Inflammatory macrophage treated with lipopolysaccharide for 1 hour (primary cell): ENCODE measurements around the gene S100A7A.

Experiments
- DNase-seq, 2 donors: peaks; one replicate each; pipeline ENCODE4 v3.0.0-alpha.2; 2020 to 2022

Gene S100A7A

DNA sequence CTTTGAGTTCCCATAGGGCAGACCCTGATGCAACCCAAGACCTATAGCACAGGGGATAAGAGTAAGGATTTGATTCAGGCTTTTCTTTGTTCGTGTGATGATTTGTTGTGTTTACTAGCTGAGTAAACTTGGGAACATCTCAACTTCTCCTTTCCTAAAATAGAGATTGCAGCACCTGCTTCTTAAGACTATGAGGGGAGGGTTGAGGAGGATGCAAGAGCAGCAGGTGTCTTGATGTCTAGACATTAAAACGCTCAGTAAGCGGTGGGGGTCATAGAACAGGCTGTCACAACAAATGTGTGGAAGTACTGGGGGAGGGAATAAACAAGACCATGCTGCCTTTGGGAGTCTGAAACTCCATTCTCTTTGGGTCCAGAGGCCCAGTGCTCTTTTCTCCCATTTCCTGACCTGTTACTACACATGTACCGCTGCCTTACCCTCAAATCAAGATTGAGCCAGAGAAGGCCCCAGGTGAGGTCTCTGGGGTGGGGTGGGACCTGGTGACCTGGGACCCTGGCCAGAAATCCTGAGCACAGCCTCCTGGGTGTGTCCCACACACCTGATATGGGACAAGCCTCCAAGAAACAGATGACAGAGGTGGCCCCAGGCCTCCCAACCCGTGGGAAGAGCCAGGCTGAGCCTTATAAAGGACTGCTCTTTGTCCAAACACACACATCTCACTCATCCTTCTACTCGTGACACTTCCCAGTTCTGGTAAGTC is at the start of gene S100A7A:
Gene S100A7A (plus strand): TSS at position 671 of the 721 bp plus-strand sequence. CDS start 1,563 bp downstream, outside the sequence.
- no peak for DNase-seq

DNA sequence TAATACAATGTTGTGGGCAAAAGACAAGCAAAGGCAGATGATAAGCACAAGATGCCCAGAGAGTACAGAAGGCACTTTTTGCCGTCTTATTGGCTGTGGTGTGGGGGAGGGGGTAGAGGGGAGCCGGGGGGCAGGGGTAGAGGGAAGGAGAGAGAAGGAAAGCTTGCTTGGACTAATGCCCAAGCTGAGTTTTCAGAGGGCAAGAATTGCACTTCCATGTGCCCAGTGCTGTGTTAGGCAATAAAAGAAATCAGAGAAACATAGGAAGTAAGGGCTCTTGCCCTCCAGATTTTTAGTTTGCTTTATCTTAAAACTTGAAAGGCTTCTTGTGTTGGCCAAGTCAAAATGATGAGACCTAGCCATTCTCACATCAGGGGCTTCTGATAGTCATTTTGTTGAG is 49.2 kb upstream of the S100A7A start:
- no peak for DNase-seq

GRCh38 chr1:153368495-153368894 is 47.8 kb upstream of the S100A7A start:
- no peak for DNase-seq

DNA sequence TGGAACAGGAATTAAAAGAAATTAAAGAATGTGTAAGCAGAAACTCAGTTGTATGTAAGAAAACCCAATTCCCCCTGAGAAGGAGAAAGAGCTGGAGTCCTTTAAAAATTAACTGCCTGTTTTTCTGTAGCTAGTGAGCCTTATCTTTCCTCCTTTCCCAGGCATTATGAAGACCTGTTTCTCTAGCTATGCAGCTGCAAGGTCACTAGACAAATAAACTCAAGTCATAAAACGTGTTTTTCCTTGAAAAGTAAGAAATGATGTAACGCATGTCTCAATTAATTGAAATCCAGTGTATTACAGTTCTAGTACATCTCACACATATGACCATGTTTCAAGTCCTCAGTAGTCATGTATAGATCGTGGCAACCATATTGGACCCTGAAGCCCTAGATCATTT is 46.2 kb upstream of the S100A7A start:
- DNase-seq: no peak

DNA sequence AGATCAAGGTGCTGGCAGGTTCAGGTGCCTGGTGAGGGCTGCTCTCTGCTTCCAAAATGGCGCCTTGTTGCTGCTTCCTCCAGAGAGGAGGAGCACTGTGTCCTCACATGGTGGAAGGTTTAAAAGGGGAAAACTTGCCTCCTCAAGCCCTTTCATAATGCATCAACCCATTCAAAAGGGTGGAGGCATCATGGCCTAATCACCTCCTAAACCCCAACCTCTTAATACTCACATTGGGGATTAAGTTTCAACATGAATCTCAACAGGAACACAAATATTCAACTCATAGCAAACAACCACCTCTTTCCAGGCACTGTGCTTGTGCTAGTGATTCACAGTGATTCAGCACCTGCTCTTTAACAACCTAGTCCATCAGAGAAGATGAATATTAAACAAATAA is 45.1 kb upstream of the S100A7A start:
- DNase-seq: no peak

GRCh38 chr1:153372571-153372970 is 43.7 kb upstream of the S100A7A start:
- DNase-seq: no peak

- DNase-seq: peak in 1 of 2 donors; percentile 44
These were observed 42.2 kb upstream of the S100A7A start for GRCh38 chr1:153374071-153374470.

GRCh38 chr1:153375511-153375910 is 40.8 kb upstream of the S100A7A start, which contains the start of gene S100A12:
Gene S100A12, minus strand, starts transcription at chr1:153375621. Its CDS starts 1,029 bp downstream, at chr1:153374592.
- DNase-seq: peak; percentile 88 to 90

- DNase-seq: no peak
These were observed 36.7 kb upstream of the S100A7A start for GRCh38 chr1:153379591-153379990.

- DNase-seq: no peak
These were observed 35.6 kb upstream of the S100A7A start for GRCh38 chr1:153380711-153381110.

DNA sequence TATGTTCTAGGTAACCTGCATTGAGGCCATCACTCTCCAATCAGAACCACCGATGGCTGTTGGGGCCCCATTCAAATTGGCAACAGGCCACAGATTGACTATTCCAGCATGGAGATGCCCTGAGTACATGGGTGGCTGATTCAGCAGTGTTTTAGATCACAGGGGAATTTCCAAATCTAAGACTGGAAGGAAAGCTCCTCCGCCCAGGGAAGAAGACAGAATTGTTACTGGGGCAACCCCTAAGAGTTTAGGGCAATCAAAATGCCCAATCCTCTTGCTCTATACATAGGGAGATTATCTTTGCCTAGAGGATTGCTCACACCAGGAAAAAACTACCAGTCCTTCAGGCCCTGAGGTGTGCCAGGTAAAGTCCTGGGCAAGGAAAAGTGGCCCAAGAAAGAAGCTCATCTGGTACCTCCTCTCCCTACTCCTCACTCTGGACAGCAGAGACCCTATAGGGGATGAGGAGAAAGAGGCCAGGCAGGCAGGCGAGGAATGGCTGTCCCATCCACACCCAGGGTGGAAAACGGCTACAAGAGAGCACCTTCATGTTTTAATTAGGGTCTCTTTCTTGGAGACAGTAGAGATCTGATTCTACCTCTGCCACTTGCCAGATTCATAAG is 31.3 kb upstream of the S100A7A start:
- DNase-seq: peak; percentile 73 to 74

DNA sequence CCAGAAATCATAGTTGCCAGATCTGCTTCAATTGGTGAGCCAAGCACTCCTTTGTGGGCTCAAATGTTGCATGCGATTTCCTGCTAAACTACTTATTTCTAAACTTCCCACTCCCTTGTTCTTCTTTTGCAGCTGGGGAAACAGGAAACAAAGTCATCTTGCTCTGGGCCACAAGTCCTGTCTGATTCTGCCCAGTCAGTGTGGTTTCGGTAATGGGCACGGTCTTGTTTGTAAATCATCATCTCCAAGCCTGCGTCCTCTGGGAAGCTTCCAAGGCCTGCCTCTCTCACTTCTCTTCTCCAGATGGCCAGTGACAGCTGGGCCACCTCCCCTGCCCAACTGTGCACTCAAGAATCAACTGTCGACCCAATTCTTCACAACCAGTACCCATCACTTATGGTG is 29.8 kb upstream of the S100A7A start:
- DNase-seq: peak; percentile 79 to 81

DNA sequence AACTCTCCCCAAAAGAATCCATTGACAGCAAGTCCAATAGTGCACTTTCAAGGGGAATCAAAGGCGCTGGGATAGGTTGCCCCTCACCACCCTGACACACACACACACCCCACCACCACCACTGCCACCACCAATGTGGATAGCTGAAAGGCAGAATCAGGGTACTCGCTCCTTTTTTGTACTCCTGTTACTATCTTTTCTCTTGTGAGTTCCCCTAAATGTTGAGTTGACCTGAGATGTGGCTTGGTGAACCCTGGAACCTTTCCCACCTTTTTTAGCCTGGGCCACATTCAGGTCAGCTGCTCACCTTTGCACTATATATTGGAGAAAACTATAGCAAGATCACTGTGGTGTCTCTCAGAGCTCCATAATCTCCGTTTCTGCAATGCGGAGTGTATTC is 29.3 kb upstream of the S100A7A start:
- no peak for DNase-seq

- DNase-seq: no peak
These were observed 28.5 kb upstream of the S100A7A start for GRCh38 chr1:153387785-153388184.

GRCh38 chr1:153389401-153389800 is 26.9 kb upstream of the S100A7A start:
- peak in 1 of 2 donors; percentile 28 for DNase-seq

- DNase-seq: peak in 1 of 2 donors; percentile 39
These were observed 26.1 kb upstream of the S100A7A start for GRCh38 chr1:153389973-153390879.

DNA sequence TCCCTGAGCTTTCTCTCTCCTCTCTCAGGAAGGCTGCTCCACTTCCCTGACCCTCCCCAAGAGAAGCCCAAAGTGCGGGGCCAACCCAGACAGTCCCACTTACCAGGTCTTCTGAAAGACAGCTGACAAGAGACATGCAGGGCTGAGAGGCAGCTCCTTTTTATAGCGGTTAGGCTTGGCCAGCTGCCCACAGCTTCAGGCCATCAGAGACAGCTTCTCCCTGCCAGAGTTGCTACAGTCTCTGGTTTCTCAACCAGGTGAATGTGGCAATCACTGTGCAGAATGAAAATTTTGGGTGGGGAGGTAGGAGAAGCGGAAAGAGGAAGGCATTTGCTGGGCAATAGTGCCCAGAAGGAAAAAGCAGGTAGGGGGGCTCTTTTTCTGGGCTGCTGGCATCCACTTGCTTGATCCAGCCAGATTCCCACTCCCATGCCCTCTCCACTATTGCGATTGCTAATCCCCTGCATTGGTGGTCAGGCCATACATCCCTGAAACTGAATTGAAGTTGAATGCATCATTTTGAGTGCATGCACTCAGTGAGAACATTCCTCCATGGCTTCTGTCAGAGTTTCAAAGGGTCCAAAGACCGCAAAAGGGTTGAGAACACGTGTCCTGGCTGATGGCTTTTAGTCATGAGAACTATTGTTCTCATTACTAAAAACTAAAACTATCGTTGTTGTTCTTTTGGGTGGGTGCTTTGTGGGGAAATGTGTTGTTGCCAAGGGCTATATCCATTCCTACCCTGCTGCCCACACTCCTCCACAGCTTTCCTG is 25.2 kb upstream of the S100A7A start, which contains the start of gene S100A8:
Gene S100A8 (minus strand): TSS at position 136 of the 773 bp plus-strand sequence. CDS start 538 bp downstream, outside the sequence.
- DNase-seq: peak; percentile 75 to 88

- no peak for DNase-seq
These were observed 24.1 kb upstream of the S100A7A start for GRCh38 chr1:153392258-153392657.

GRCh38 chr1:153392822-153393221 is 23.5 kb upstream of the S100A7A start:
- DNase-seq: no peak

GRCh38 chr1:153393926-153394325 is 22.4 kb upstream of the S100A7A start:
- no peak for DNase-seq

- DNase-seq: no peak
These were observed 21.9 kb upstream of the S100A7A start for GRCh38 chr1:153394391-153394790.

GRCh38 chr1:153395136-153395685 is 21.1 kb upstream of the S100A7A start:
- DNase-seq: no peak
